HL-60 (cell line): ENCODE measurements around the gene PSMG3.

Experiments used
- TF ChIP-seq, protein P1 (sequence below): IDR thresholded peaks from one replicate; pipeline ENCODE4 v1.5.1; 2011; ENCODE audit warnings: low read length, control low read depth, inconsistent platforms; ENCODE audit not compliant: insufficient read depth
- TF ChIP-seq, protein P2 (sequence below): IDR thresholded peaks from 2 replicates; pipeline ENCODE4 v1.6.1; 2012; ENCODE audit warnings: low read depth; ENCODE audit not compliant: insufficient replicate concordance

DNA sequence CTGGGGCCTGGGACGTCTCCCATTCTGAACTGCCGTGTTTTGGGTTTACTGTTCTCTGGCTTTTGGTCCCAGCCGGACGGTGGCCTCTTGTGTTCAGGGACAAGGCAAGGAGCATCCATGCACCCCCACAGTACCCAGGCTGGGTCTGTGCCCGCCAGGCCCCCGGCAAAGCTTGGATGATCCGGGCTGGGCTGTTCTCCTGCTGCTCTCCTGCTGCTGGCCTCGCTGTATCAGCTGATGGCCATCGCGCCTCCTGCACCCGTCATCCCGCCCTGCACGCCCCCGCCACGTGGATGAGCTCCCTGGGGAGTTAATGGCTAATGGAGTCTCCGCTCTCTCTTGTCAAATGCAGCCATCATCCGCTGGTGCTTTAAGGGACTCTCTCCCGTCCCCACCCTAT lies 14.9 kb upstream of the PSMG3 start:
- TF ChIP-seq, protein P1, sequence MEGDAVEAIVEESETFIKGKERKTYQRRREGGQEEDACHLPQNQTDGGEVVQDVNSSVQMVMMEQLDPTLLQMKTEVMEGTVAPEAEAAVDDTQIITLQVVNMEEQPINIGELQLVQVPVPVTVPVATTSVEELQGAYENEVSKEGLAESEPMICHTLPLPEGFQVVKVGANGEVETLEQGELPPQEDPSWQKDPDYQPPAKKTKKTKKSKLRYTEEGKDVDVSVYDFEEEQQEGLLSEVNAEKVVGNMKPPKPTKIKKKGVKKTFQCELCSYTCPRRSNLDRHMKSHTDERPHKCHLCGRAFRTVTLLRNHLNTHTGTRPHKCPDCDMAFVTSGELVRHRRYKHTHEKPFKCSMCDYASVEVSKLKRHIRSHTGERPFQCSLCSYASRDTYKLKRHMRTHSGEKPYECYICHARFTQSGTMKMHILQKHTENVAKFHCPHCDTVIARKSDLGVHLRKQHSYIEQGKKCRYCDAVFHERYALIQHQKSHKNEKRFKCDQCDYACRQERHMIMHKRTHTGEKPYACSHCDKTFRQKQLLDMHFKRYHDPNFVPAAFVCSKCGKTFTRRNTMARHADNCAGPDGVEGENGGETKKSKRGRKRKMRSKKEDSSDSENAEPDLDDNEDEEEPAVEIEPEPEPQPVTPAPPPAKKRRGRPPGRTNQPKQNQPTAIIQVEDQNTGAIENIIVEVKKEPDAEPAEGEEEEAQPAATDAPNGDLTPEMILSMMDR: no peak
- TF ChIP-seq, protein P2, sequence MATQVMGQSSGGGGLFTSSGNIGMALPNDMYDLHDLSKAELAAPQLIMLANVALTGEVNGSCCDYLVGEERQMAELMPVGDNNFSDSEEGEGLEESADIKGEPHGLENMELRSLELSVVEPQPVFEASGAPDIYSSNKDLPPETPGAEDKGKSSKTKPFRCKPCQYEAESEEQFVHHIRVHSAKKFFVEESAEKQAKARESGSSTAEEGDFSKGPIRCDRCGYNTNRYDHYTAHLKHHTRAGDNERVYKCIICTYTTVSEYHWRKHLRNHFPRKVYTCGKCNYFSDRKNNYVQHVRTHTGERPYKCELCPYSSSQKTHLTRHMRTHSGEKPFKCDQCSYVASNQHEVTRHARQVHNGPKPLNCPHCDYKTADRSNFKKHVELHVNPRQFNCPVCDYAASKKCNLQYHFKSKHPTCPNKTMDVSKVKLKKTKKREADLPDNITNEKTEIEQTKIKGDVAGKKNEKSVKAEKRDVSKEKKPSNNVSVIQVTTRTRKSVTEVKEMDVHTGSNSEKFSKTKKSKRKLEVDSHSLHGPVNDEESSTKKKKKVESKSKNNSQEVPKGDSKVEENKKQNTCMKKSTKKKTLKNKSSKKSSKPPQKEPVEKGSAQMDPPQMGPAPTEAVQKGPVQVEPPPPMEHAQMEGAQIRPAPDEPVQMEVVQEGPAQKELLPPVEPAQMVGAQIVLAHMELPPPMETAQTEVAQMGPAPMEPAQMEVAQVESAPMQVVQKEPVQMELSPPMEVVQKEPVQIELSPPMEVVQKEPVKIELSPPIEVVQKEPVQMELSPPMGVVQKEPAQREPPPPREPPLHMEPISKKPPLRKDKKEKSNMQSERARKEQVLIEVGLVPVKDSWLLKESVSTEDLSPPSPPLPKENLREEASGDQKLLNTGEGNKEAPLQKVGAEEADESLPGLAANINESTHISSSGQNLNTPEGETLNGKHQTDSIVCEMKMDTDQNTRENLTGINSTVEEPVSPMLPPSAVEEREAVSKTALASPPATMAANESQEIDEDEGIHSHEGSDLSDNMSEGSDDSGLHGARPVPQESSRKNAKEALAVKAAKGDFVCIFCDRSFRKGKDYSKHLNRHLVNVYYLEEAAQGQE: no peak
